ENCODE data around the gene NSD1. TPM values are rescaled to one million over a fixed set of nuclear protein-coding genes. Genes with fewer than 3 reads are reported as not detected.

Gene NSD1
- total RNA-seq, 2 donors from 2014 or later = 150 to 190 TPM

DNA sequence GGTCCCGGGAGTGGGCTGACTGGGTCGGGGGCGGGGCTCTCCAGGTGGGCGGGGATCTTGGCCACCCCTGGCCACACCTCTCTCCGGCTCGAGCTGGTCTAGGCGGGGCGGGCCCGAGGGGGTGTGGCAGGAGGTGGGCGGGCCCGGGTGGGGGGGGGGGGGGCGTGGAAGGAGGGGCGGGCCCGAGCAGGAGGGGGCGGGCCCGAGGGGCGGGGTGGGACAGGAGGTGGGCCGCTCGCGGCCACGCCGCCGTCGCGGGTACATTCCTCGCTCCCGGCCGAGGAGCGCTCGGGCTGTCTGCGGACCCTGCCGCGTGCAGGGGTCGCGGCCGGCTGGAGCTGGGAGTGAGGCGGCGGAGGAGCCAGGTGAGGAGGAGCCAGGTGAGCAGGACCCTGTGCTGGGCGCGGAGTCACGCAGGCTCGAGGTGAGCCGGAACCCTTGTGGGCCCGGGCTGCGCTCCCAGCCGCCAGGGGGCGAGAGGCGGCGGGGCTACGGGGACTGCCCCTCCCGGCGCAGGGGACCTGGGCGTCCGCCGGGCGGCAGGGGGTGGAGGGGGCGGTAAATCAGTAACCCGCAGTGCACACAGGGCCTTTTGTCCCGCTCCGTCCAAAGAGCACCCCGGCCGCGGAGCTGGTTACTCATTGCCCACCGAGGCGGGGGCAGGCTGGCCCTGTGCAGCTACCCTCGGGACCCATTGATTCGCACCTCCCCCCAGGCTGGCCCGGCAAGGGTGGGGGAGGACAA lies 46.7 kb upstream of the NSD1 start, which contains the start of gene FGFR4:
TSS of gene FGFR4 (plus strand) at position 262 of the 744 bp plus-strand sequence. CDS start 2,688 bp downstream, outside the sequence.
- peak within 1 kb of the TSS; percentile 38 for H3K27ac ChIP-seq (ENCODE audit: low read depth, low read length)
- H3K36me3 ChIP-seq (ENCODE audit: control insufficient read depth, insufficient read depth, low read length) = no peaks in the 10 kb centered on the region
- H3K36me3 Mint-ChIP-seq (ENCODE audit: low read depth) = peaks cover 25% of the 10 kb centered on the region
- no peaks in the 10 kb centered on the region for H3K4me1 ChIP-seq (ENCODE audit: control insufficient read depth, insufficient read depth, low read length)
- H3K9me3 ChIP-seq (ENCODE audit: control insufficient read depth, low read length) = no peaks in the 10 kb centered on the region
- H3K4me3 Mint-ChIP-seq = peak within 1 kb of the TSS; percentile 72
- peaks cover 36% of the 10 kb centered on the region for H3K4me1 Mint-ChIP-seq
- H3K27me3 ChIP-seq (ENCODE audit: control insufficient read depth, insufficient read depth, low read length, poor library complexity, severe bottlenecking) = no peaks in the 10 kb centered on the region
- peak within 1 kb of the TSS; percentile 83 for H3K27ac Mint-ChIP-seq
- H3K9me3 Mint-ChIP-seq = no peaks in the 10 kb centered on the region
- 2 to 4% methylated on average over 10 to 55 of the region's 68 CpGs for WGBS, 2 experiments (ENCODE audit: insufficient coverage in 1 of 2, insufficient read length in 1 of 2)
- H3K27me3 Mint-ChIP-seq (ENCODE audit: insufficient read depth) = peaks cover 1% of the 10 kb centered on the region
- TF ChIP-seq, protein P1, sequence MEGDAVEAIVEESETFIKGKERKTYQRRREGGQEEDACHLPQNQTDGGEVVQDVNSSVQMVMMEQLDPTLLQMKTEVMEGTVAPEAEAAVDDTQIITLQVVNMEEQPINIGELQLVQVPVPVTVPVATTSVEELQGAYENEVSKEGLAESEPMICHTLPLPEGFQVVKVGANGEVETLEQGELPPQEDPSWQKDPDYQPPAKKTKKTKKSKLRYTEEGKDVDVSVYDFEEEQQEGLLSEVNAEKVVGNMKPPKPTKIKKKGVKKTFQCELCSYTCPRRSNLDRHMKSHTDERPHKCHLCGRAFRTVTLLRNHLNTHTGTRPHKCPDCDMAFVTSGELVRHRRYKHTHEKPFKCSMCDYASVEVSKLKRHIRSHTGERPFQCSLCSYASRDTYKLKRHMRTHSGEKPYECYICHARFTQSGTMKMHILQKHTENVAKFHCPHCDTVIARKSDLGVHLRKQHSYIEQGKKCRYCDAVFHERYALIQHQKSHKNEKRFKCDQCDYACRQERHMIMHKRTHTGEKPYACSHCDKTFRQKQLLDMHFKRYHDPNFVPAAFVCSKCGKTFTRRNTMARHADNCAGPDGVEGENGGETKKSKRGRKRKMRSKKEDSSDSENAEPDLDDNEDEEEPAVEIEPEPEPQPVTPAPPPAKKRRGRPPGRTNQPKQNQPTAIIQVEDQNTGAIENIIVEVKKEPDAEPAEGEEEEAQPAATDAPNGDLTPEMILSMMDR (conservative IDR thresholded peaks at IDR 0.05) = peak; percentile 99
- H3K9ac ChIP-seq (ENCODE audit: extremely low read depth, low read length, poor library complexity, severe bottlenecking) = peak within 1 kb of the TSS; percentile 68
- peak within 1 kb of the TSS; percentile 80 for H3K4me3 ChIP-seq (ENCODE audit: low read length)
- DNase-seq = peak; percentile 98

GRCh38 chr5:177087398-177088005 lies 46.1 kb upstream of the NSD1 start:
- no peaks in the 10 kb centered on the region for H3K27me3 ChIP-seq (ENCODE audit: control insufficient read depth, insufficient read depth, low read length, poor library complexity, severe bottlenecking)
- peak overlapping the region; percentile 80 for H3K4me3 ChIP-seq (ENCODE audit: low read length)
- Mint-ChIP-seq H3K36me3 (ENCODE audit: low read depth) (peaks cover 29% of the 10 kb centered on the region), H3K9me3 (no peaks in the 10 kb centered on the region), H3K27me3 (ENCODE audit: insufficient read depth) (peaks cover 1% of the 10 kb centered on the region), H3K27ac (peak overlapping the region; percentile 83), H3K4me1 (peaks cover 36% of the 10 kb centered on the region), H3K4me3 (peak overlapping the region; percentile 72)
- peak; percentile 65 for DNase-seq
- H3K9me3 ChIP-seq (ENCODE audit: control insufficient read depth, low read length) = no peaks in the 10 kb centered on the region
- H3K9ac ChIP-seq (ENCODE audit: extremely low read depth, low read length, poor library complexity, severe bottlenecking) = peak overlapping the region; percentile 68
- TF ChIP-seq, protein P1 (conservative IDR thresholded peaks at IDR 0.05) = no peak
- no peaks in the 10 kb centered on the region for H3K4me1 ChIP-seq (ENCODE audit: control insufficient read depth, insufficient read depth, low read length)
- H3K36me3 ChIP-seq (ENCODE audit: control insufficient read depth, insufficient read depth, low read length) = no peaks in the 10 kb centered on the region
- no peak overlapping the region for H3K27ac ChIP-seq (ENCODE audit: low read depth, low read length)
- WGBS, 2 experiments (ENCODE audit: insufficient coverage in 1 of 2, insufficient read length in 1 of 2) = 31 to 46% methylated on average over 4 to 23 of the region's 23 CpGs

- Mint-ChIP-seq H3K36me3 (ENCODE audit: low read depth) (peaks cover 41% of the 10 kb centered on the region), H3K9me3 (no peaks in the 10 kb centered on the region), H3K27ac (peak overlapping the region; percentile 35), H3K4me1 (peaks cover 24% of the 10 kb centered on the region), H3K27me3 (ENCODE audit: insufficient read depth) (peaks cover 1% of the 10 kb centered on the region), H3K4me3 (peak overlapping the region; percentile 16)
- no peaks in the 10 kb centered on the region for H3K9me3 ChIP-seq (ENCODE audit: control insufficient read depth, low read length)
- no peak overlapping the region for H3K27ac ChIP-seq (ENCODE audit: low read depth, low read length)
- no peaks in the 10 kb centered on the region for H3K4me1 ChIP-seq (ENCODE audit: control insufficient read depth, insufficient read depth, low read length)
- TF ChIP-seq, protein P1 (conservative IDR thresholded peaks at IDR 0.05) = no peak
- no peaks in the 10 kb centered on the region for H3K27me3 ChIP-seq (ENCODE audit: control insufficient read depth, insufficient read depth, low read length, poor library complexity, severe bottlenecking)
- H3K36me3 ChIP-seq (ENCODE audit: control insufficient read depth, insufficient read depth, low read length) = no peaks in the 10 kb centered on the region
- no peak for DNase-seq
- H3K9ac ChIP-seq (ENCODE audit: extremely low read depth, low read length, poor library complexity, severe bottlenecking) = no peak overlapping the region
- WGBS, 2 experiments (ENCODE audit: insufficient coverage in 1 of 2, insufficient read length in 1 of 2) = 86 to 89% methylated on average over 3 to 5 of the region's 5 CpGs
- no peak overlapping the region for H3K4me3 ChIP-seq (ENCODE audit: low read length)
Observed at GRCh38 chr5:177089127-177089526, 44.4 kb upstream of the NSD1 start.
